Hepatocyte (in vitro differentiated cells): Measurements from ENCODE around the gene ALKBH7. TPM values are rescaled to one million over a fixed set of nuclear protein-coding genes. Genes with fewer than 3 reads are reported as not detected.

Source experiments
- DNase-seq: peaks from one replicate; pipeline ENCODE4 v3.0.0-alpha.2; 2016; ENCODE audit warnings: low spot score
- H2AFZ ChIP-seq: fragments of 200-600 bp; sonication (generic); 2 replicates; pipeline ENCODE4 v1.6.0; 2016; ENCODE audit warnings: antibody characterized with exemption, mild to moderate bottlenecking
- H3K27ac ChIP-seq: fragments of 200-600 bp; sonication (generic); 2 replicates; pipeline ENCODE4 v1.5.1; 2016; ENCODE audit warnings: mild to moderate bottlenecking
- H3K27me3 ChIP-seq: fragments of 200-600 bp; sonication (generic); 2 replicates; pipeline ENCODE4 v1.6.1; 2016
- H3K36me3 ChIP-seq: fragments of 200-600 bp; sonication (generic); replicated peaks from 2 replicates; pipeline ENCODE4 v1.5.1; 2016; ENCODE audit warnings: low read depth; ENCODE audit not compliant: insufficient read depth
- H3K4me1 ChIP-seq: fragments of 200-600 bp; sonication (generic); 2 replicates; pipeline ENCODE4 v1.5.1; 2016; ENCODE audit warnings: mild to moderate bottlenecking, moderate library complexity; ENCODE audit not compliant: insufficient read depth
- H3K4me2 ChIP-seq: fragments of 200-600 bp; sonication (generic); 2 replicates; pipeline ENCODE4 v1.6.0; 2016
- H3K4me3 ChIP-seq: fragments of 200-600 bp; sonication (generic); 2 replicates; pipeline ENCODE4 v1.5.1; 2016; ENCODE audit warnings: mild to moderate bottlenecking
- H3K79me2 ChIP-seq: fragments of 200-600 bp; sonication (generic); 2 replicates; pipeline ENCODE4 v1.6.0; 2017; ENCODE audit warnings: mild to moderate bottlenecking
- H3K9me2 ChIP-seq: fragments of 200-600 bp; sonication (generic); replicated peaks from 2 replicates; pipeline ENCODE4 v1.6.0; 2017; ENCODE audit warnings: mild to moderate bottlenecking; ENCODE audit not compliant: insufficient read depth
- H3K9me3 ChIP-seq: fragments of 200-600 bp; sonication (generic); 2 replicates; pipeline ENCODE4 v1.5.1; 2016; ENCODE audit warnings: low read depth, mild to moderate bottlenecking
- H4K20me1 ChIP-seq: fragments of 200-600 bp; sonication (generic); 2 replicates; pipeline ENCODE4 v1.6.0; 2016; ENCODE audit warnings: mild to moderate bottlenecking; ENCODE audit not compliant: insufficient read depth, poor library complexity, severe bottlenecking
- EZH2 ChIP-seq: fragments of 200-600 bp; sonication (generic); IDR thresholded peaks from 2 replicates; pipeline ENCODE4 v1.6.1; 2016; ENCODE audit warnings: antibody characterized with exemption, mild to moderate bottlenecking, borderline replicate concordance
- EZH2phosphoT487 ChIP-seq: fragments of 200-600 bp; sonication (generic); IDR thresholded peaks from one replicate; pipeline ENCODE4 v1.6.1; 2018; ENCODE audit warnings: antibody characterized with exemption, mild to moderate bottlenecking, low read depth, moderate library complexity; ENCODE audit not compliant: unreplicated experiment, severe bottlenecking
- WGBS: methylation state at CpG from one replicate; pipeline ENCODE4 v1.1.6; 2016; ENCODE audit warnings: low lambda C conversion rate; ENCODE audit errors: missing lambda C conversion rate; 5-methylcytosine and 5-hydroxymethylcytosine counted together
- polyA plus RNA-seq: library from polyadenylated mRNA; unstranded; fragments of >200 nt; fragmentation: Nextera tagmentation; extraction: Ambion mirVana; gene quantifications from 2 replicates; pipeline ENCODE4 v1.2.1, GENCODE V29; 2016
- total RNA-seq: library from RNA; depleted of rRNA; stranded (reverse); fragments of >200 nt; gene quantifications from 2 replicates; pipeline ENCODE4 v1.2.3, GENCODE V29; 2014
- TF ChIP-seq, protein P1 (sequence below): fragments of 200-600 bp; sonication (generic); IDR thresholded peaks from 2 replicates; pipeline ENCODE4 v1.5.1; 2016; ENCODE audit warnings: antibody characterized with exemption, mild to moderate bottlenecking; ENCODE audit not compliant: poor library complexity

Gene ALKBH7
- total and polyA plus RNA-seq, 2 experiments from 2014 or later = 45.3 to 99.3 TPM

DNA sequence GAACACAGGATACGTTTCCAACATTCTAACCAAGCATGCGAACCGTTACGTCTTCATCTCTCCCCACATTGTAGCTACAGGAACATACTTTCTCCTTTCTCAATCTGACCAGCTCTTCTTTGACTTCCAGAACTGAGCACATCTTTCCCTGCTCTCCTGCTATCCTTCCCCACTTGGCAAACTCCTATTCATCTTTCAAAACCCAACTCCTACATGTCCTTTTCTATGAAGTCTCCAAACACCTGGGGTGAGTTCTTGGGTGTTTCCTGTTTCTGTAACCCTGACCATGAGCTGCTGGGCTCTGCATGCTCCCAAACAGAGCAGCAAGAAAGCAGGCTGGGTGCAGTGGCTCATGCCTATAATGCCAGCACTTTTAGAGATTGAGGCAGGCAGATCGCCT lies 45.8 kb upstream of the ALKBH7 start:
- no peaks in the 10 kb centered on the region for H3K9me2 ChIP-seq
- no peaks in the 10 kb centered on the region for H3K4me1 ChIP-seq
- no peaks in the 10 kb centered on the region for H3K9me3 ChIP-seq
- no peaks in the 10 kb centered on the region for H4K20me1 ChIP-seq
- no peak overlapping the region for H3K27ac ChIP-seq
- DNase-seq = no peak
- no peak overlapping the region for H2AFZ ChIP-seq
- no peak for TF ChIP-seq EZH2
- TF ChIP-seq, protein P1, sequence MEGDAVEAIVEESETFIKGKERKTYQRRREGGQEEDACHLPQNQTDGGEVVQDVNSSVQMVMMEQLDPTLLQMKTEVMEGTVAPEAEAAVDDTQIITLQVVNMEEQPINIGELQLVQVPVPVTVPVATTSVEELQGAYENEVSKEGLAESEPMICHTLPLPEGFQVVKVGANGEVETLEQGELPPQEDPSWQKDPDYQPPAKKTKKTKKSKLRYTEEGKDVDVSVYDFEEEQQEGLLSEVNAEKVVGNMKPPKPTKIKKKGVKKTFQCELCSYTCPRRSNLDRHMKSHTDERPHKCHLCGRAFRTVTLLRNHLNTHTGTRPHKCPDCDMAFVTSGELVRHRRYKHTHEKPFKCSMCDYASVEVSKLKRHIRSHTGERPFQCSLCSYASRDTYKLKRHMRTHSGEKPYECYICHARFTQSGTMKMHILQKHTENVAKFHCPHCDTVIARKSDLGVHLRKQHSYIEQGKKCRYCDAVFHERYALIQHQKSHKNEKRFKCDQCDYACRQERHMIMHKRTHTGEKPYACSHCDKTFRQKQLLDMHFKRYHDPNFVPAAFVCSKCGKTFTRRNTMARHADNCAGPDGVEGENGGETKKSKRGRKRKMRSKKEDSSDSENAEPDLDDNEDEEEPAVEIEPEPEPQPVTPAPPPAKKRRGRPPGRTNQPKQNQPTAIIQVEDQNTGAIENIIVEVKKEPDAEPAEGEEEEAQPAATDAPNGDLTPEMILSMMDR = no peak
- TF ChIP-seq EZH2phosphoT487 = no peak
- no peak overlapping the region for H3K4me2 ChIP-seq
- WGBS = 85% methylated on average over 5 of the region's 5 CpGs
- no peaks in the 10 kb centered on the region for H3K36me3 ChIP-seq
- no peak overlapping the region for H3K4me3 ChIP-seq
- H3K79me2 ChIP-seq = no peaks in the 10 kb centered on the region
- no peaks in the 10 kb centered on the region for H3K27me3 ChIP-seq

DNA sequence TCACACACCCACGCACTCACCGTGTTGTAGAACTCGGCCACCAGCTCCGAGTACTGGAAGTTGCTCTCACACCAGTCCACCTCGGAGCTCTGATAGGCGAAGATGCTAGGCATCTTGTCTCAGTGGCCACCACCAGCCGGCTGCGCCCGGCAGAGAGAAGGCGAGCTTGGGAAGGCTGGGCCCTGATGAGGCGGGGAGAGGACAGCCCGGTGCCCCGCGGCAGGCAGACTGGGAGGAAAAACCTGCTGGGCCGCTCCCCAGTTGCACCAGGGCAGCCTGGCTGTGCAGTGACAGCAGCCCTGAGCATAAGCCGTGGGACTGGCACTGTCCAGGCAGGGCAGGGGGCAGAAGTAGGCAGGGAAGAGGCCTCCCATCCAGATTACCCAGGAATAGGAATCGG lies 39.2 kb upstream of the ALKBH7 start, which contains the start of gene ACER1:
TSS of gene ACER1 (minus strand) at position 174 of the 400 bp plus-strand sequence. CDS start at position 113, 61 bp downstream.
- TF ChIP-seq, protein P1 = no peak
- TF ChIP-seq EZH2phosphoT487 = no peak
- TF ChIP-seq EZH2 = no peak
- 82% methylated on average over 17 of the region's 17 CpGs for WGBS
- no peak within 1 kb of the TSS for H2AFZ ChIP-seq

DNA sequence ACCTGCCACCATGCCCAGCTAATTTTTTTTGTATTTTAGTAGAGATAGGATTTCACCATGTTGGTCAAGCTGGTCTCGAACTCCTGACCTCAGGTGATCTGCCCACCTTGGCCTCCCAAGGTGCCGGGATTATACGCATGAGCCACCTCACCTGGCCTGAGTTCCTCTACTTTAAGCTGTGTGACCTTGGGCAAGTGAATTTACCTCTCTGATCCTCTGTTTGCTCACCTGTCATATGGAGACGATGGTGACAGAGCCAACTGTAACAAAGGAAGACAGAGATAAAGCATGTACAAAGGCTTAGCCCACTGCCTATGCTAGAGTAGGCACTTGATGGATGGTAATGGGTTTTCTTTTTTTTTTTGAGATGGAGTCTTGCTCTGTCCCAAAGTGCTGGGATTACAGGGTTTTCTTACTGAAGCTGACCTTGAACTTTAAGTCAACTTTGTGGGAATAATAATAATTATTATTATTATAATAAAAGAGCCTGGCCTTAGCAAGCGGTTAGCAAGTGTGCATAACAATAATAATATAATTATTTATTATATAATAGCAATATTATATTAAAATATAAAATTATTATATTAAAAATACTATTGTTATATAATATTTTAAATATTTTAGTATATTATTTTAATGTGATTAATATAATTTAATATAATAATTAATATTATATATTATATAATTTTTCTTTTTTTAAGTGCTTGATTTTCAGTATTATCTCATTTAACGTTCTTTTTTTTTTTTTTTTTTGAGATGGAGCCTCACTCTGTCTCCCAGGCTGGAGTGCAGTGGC lies 37.9 kb upstream of the ALKBH7 start:
- TF ChIP-seq EZH2phosphoT487 (no peak), EZH2 (no peak)
- TF ChIP-seq, protein P1 = no peak
- Histone ChIP-seq H3K27me3 (no peaks in the 10 kb centered on the region), H3K79me2 (no peaks in the 10 kb centered on the region), H3K4me2 (no peak overlapping the region), H3K4me3 (no peak overlapping the region), H3K27ac (no peak overlapping the region), H3K9me3 (no peaks in the 10 kb centered on the region), H4K20me1 (no peaks in the 10 kb centered on the region), H3K36me3 (no peaks in the 10 kb centered on the region), H2AFZ (no peak overlapping the region), H3K9me2 (no peaks in the 10 kb centered on the region), H3K4me1 (no peaks in the 10 kb centered on the region)
- 85% methylated on average over 6 of the region's 6 CpGs for WGBS
- DNase-seq = no peak

More for the DNA sequence above, 39.2 kb upstream of the ALKBH7 start, which contains the start of gene ACER1:
- Histone ChIP-seq H3K79me2 (no peaks in the 10 kb centered on the region), H3K27me3 (no peaks in the 10 kb centered on the region), H3K9me2 (no peaks in the 10 kb centered on the region), H3K4me2 (no peak within 1 kb of the TSS), H3K27ac (no peak within 1 kb of the TSS), H4K20me1 (no peaks in the 10 kb centered on the region), H3K4me3 (no peak within 1 kb of the TSS), H3K9me3 (no peaks in the 10 kb centered on the region), H3K36me3 (no peaks in the 10 kb centered on the region), H3K4me1 (no peaks in the 10 kb centered on the region)
- DNase-seq = no peak
